Activated CD4-positive, alpha-beta T cell treated with anti-CD3 and anti-CD28 coated beads for 48 hours (primary cell): Measurements from ENCODE around the gene ERF.
A peak's percentile ranks its signal among the peaks of the same experiment; 100 is the strongest.

ENCODE experiments used
- DNase-seq: peaks from one replicate; pipeline ENCODE4 v3.0.0-alpha.2; 2020

ERF gene

GRCh38 chr19:42254850-42255765 is at the start of gene ERF:
Gene ERF, minus strand, starts transcription at chr19:42255128. Its CDS starts 129 bp downstream, at chr19:42254999.
- peak; percentile 94 for DNase-seq

- no peak for DNase-seq
These were observed 48.9 kb upstream of the ERF start for GRCh38 chr19:42303876-42304275.

- no peak for DNase-seq
These were observed 48.2 kb upstream of the ERF start for GRCh38 chr19:42303101-42303464.

- DNase-seq = peak; percentile 51
These were observed 46.8 kb upstream of the ERF start, which contains the start of gene PRR19 for GRCh38 chr19:42301646-42302203. Gene PRR19, plus strand, starts transcription at chr19:42302132. Its CDS starts 7,453 bp downstream, at chr19:42309585.

GRCh38 chr19:42297039-42297438 is 42.1 kb upstream of the ERF start:
- DNase-seq = no peak

- DNase-seq = peak; percentile 94
These were observed 41.0 kb upstream of the ERF start for GRCh38 chr19:42295831-42296525.

GRCh38 chr19:42295342-42295741 is 40.4 kb upstream of the ERF start:
- no peak for DNase-seq

- no peak for DNase-seq
These were observed 39.7 kb upstream of the ERF start for GRCh38 chr19:42294471-42295137.

- DNase-seq = no peak
These were observed 39.0 kb upstream of the ERF start for GRCh38 chr19:42293948-42294347.

- DNase-seq = no peak
These were observed 38.6 kb upstream of the ERF start for GRCh38 chr19:42293540-42293939.

GRCh38 chr19:42292963-42293362 is 38.0 kb upstream of the ERF start:
- no peak for DNase-seq

GRCh38 chr19:42292042-42292960 is 37.4 kb upstream of the ERF start:
- DNase-seq = no peak

- no peak for DNase-seq
These were observed 36.5 kb upstream of the ERF start for GRCh38 chr19:42291435-42291810.

- DNase-seq = peak; percentile 69
These were observed 35.9 kb upstream of the ERF start for GRCh38 chr19:42290523-42291434.

- DNase-seq = no peak
These were observed 35.2 kb upstream of the ERF start for GRCh38 chr19:42290136-42290522.

GRCh38 chr19:42289556-42290041 is 34.7 kb upstream of the ERF start:
- no peak for DNase-seq

GRCh38 chr19:42288881-42289555 is 34.1 kb upstream of the ERF start:
- DNase-seq = no peak

GRCh38 chr19:42288387-42288786 is 33.5 kb upstream of the ERF start:
- DNase-seq = no peak

- no peak for DNase-seq
These were observed 32.8 kb upstream of the ERF start for GRCh38 chr19:42287827-42288107.

- no peak for DNase-seq
These were observed 32.3 kb upstream of the ERF start for GRCh38 chr19:42287017-42287826.
